ENCODE data around the gene ALOX12B. TPM values are rescaled to one million over a fixed set of nuclear protein-coding genes. Genes with fewer than 3 reads are reported as not detected.

Gene ALOX12B
- total RNA-seq, 2 donors from 2014 or later: not detected

DNA sequence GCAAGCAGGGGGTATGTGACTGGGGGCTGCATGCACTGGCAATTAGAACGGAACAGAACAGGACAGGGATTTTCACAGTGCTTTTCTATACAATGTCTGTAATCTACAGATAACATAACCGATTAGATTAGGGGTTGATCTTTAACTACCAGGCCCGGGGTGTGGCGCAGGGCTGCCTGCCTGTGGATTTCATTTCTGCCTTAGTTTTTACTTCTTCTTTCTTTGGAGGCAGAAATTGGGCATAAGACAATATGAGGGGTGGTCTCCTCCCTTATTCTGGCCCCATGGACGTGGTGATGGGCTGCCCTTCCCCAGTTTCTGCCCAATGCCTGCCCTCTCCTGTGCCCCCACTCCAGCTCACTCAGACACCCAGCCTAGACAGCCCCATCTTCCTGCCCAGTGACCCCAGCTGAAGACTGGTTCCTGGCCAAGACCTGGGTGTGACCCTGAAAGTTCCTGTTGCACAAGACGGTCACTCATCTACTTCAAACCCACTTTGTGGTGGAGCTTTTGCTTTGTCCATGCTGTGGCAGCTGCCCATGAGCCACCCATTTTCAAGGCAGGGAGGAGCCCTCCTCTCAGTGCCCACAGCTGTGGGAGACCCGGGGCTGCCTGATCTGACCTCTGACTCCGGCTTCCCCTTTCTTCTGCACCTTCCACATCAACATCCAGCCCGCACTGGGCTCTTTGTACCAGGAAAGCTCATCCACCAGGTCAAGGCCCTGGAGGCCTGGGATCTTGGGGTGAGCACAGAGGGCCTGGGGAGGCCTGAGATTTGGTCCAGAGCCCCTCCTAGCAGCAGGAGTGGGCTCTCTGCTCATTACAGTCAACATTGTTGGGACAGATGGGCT, 18.6 kb downstream of the ALOX12B start:
- ATAC-seq: no peak

DNA sequence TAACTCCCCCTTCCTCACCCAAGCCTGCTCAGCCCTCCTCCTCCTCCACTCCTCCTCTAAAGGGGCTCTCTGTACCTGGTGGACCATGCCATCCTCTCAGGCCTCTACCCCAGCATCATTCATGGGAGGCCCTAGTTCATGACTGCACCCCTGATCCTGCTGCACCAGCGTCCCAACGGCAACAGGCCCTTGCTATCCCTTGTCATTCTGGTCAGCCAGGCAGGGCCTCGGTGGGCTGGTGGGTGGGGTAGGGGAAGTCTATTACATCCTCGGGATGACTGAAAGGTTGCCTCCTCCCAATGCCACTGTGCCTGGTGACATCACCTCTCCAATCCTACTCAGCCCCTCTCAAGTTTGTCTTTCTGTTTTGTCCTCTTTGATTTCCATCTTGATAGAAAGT, 19.7 kb downstream of the ALOX12B start:
- Histone ChIP-seq H3K27ac (no peak overlapping the region), H3K4me3 (no peak overlapping the region), H3K27me3 (peaks cover 1 to 18% of the 10 kb centered on the region in 2 donors), H3K9me3 (no peaks in the 10 kb centered on the region), H3K4me1 (peaks cover 7% of the 10 kb centered on the region), H3K36me3 (replicated peaks in 1 of 2; ENCODE audit: insufficient read depth in 1 of 2, low read depth in 2 of 2) (no peaks in the 10 kb centered on the region)
- DNase-seq (no peak), ATAC-seq (no peak)
- intact Hi-C loops (cut with DNase I): no loop called here
- no peak for TF ChIP-seq POLR2A (IDR thresholded peaks at IDR 0.05)
- TF ChIP-seq, protein P1, sequence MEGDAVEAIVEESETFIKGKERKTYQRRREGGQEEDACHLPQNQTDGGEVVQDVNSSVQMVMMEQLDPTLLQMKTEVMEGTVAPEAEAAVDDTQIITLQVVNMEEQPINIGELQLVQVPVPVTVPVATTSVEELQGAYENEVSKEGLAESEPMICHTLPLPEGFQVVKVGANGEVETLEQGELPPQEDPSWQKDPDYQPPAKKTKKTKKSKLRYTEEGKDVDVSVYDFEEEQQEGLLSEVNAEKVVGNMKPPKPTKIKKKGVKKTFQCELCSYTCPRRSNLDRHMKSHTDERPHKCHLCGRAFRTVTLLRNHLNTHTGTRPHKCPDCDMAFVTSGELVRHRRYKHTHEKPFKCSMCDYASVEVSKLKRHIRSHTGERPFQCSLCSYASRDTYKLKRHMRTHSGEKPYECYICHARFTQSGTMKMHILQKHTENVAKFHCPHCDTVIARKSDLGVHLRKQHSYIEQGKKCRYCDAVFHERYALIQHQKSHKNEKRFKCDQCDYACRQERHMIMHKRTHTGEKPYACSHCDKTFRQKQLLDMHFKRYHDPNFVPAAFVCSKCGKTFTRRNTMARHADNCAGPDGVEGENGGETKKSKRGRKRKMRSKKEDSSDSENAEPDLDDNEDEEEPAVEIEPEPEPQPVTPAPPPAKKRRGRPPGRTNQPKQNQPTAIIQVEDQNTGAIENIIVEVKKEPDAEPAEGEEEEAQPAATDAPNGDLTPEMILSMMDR (IDR thresholded peaks at IDR 0.05): no peak
- 56 to 78% methylated on average over 4 of the region's 4 CpGs for WGBS, 2 donors

More for the DNA sequence above, 18.6 kb downstream of the ALOX12B start:
- 45 to 52% methylated on average over 9 of the region's 9 CpGs for WGBS, 2 donors
- Histone ChIP-seq H3K4me1 (peaks cover 19% of the 10 kb centered on the region), H3K27me3 (peaks cover 4 to 22% of the 10 kb centered on the region in 2 donors), H3K4me3 (no peak overlapping the region), H3K27ac (no peak overlapping the region), H3K36me3 (replicated peaks in 1 of 2; ENCODE audit: insufficient read depth in 1 of 2, low read depth in 2 of 2) (no peaks in the 10 kb centered on the region), H3K9me3 (no peaks in the 10 kb centered on the region)
- peak in 1 of 4 donors; percentile 51 for DNase-seq
- TF ChIP-seq POLR2A (IDR thresholded peaks at IDR 0.05): no peak
- TF ChIP-seq, protein P1 (IDR thresholded peaks at IDR 0.05): no peak
- intact Hi-C loops (cut with DNase I): no loop called here

DNA sequence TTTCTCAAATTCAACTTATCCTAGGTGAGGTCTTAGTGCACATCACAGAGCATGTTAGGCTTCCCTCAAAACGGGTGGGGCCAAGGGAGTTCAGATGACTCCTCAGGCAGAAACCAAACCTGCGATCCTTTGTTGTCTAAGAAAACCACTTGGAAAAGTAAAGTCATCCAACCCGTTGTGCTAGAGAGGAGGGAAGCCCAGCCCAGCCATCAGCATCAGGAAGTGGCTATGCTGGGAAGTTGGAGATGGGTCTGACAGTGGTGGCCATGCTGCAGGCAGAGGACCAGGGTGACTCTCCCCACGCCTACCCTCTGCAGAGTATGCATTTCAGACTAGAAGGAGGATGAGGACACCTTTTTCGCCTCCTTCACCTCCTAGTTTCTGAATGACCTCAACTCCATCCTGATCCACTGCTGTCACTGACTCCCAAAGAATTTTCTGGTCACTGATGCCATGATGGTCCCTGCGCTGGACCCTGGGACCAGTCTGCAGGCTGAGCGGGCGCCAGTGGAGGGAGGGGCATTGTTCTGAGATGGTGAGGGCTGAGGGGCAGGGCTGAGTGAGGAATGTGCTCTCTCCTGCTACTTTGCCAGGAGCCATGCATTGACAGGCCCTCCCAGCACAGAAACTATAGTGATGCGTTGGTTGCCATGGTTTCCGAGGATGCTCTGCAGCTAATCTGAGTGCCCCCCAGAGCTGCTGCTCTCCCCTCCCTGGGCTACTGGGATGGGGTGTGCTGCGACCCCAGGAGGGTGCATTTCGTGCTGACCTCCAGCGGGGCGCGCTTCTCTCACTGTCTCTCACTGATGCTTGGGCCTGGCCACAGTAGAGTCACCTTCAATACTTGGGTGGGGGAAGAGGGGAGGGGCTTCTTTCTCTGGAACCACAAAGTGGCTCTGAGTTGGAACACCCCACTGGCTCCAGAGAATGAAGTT, 20.4 kb downstream of the ALOX12B start:
- no peak overlapping the region for H3K4me3 ChIP-seq
- peaks cover under 1% of the 10 kb centered on the region for H3K4me1 ChIP-seq
- no peaks in the 10 kb centered on the region for H3K36me3 ChIP-seq (replicated peaks in 1 of 2; ENCODE audit: insufficient read depth in 1 of 2, low read depth in 2 of 2)
- DNase-seq: no peak
- ATAC-seq: no peak
- no peak overlapping the region for H3K27ac ChIP-seq
- intact Hi-C loops (cut with DNase I): no loop called here
- WGBS, 2 donors: 62 to 65% methylated on average over 12 to 13 of the region's 15 CpGs
- H3K9me3 ChIP-seq: no peaks in the 10 kb centered on the region
- TF ChIP-seq, protein P1 (IDR thresholded peaks at IDR 0.05): no peak
- TF ChIP-seq POLR2A (IDR thresholded peaks at IDR 0.05): no peak
- peaks cover 1 to 18% of the 10 kb centered on the region in 2 donors for H3K27me3 ChIP-seq

DNA sequence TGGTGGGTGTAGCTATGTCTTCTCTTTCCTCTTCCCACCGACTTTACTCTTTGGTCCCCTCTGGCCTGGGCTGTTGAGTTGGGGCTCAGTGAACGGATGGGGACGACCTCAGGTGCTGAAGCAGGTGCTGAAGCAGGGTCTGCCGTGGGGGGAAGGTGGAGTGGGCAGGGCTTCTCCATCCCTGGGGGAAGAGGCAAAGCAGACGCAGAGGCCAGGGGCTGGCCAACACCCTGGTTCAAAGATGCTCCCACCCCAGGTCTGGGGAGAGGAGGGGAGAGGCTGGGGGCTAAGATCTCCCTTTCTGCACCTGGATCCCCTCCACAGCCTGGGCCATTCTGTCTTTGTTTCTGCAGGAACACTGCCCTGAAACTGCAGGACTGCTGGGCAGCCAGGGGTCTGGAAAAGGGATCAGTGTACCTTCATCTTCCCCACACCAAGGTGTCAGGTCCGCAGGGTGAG, 22.9 kb downstream of the ALOX12B start:
- Histone ChIP-seq H3K27ac (no peak overlapping the region), H3K27me3 (peaks cover 4 to 13% of the 10 kb centered on the region in 2 donors), H3K4me1 (no peaks in the 10 kb centered on the region), H3K36me3 (replicated peaks in 1 of 2; ENCODE audit: insufficient read depth in 1 of 2, low read depth in 2 of 2) (no peaks in the 10 kb centered on the region), H3K9me3 (no peaks in the 10 kb centered on the region), H3K4me3 (no peak overlapping the region)
- no peak for ATAC-seq
- no peak for DNase-seq
- WGBS, 2 donors: 43 to 67% methylated on average over 5 to 6 of the region's 6 CpGs
- intact Hi-C loops (cut with DNase I): no loop called here
- TF ChIP-seq POLR2A (IDR thresholded peaks at IDR 0.05): no peak
- TF ChIP-seq, protein P1 (IDR thresholded peaks at IDR 0.05): no peak
